Naive thymus-derived CD4-positive, alpha-beta T cell (primary cell): ENCODE measurements around the gene LRMDA. TPM values are rescaled to one million over a fixed set of nuclear protein-coding genes. Genes with fewer than 3 reads are reported as not detected.

Source experiments
- ATAC-seq: fragments of 150-1000 bp; cut with Tn5 transposase; 2 replicates; pipeline ENCODE4 v1.10.0; 2021; ENCODE audit warnings: mild to moderate bottlenecking, moderate library complexity
- CTCF ChIA-PET: fragments of 350-600 bp; sonication (Branson Sonifier 250); formaldehyde crosslinking; loops from one replicate; lab custom pipeline; 2021; ENCODE audit warnings: antibody characterized with exemption; lab: Charles Lee
- POLR2A ChIA-PET: fragments of 350-600 bp; sonication (Branson Sonifier 250); formaldehyde crosslinking; loops from one replicate; lab custom pipeline; 2021; ENCODE audit warnings: antibody characterized with exemption, inconsistent platforms; lab: Charles Lee
- DNase-seq, 9 donors: peaks; one replicate each; pipeline versions ENCODE4 v3.0.0 to v3.0.0-alpha.2; 2020 to 2022; ENCODE audit warnings: mixed read lengths in 1 of 9
- H3K27ac ChIP-seq: one replicate; pipeline ENCODE4 v1.7.0; 2013; ENCODE audit warnings: mild to moderate bottlenecking, low read depth, low read length, moderate library complexity
- H3K27me3 ChIP-seq, 2 donors: one replicate each; pipeline ENCODE4 v1.7.0; 2013; ENCODE audit warnings: low read length in 2 of 2, mild to moderate bottlenecking in 2 of 2, moderate library complexity in 2 of 2; ENCODE audit not compliant: control insufficient read depth in 2 of 2, insufficient read depth in 2 of 2
- H3K36me3 ChIP-seq, 3 experiments: 1 replicate in 2 of 3; 2 replicates in 1 of 3; pipeline ENCODE4 v1.7.0; 2013; ENCODE audit warnings: low read length in 3 of 3, mild to moderate bottlenecking in 3 of 3, moderate library complexity in 1 of 3; ENCODE audit not compliant: insufficient read depth in 3 of 3, control insufficient read depth in 2 of 3
- H3K4me1 ChIP-seq, 2 donors: one replicate each; pipeline ENCODE4 v1.7.0; 2013; ENCODE audit warnings: low read length in 2 of 2, mild to moderate bottlenecking in 2 of 2, moderate library complexity in 1 of 2; ENCODE audit not compliant: control insufficient read depth in 2 of 2, insufficient read depth in 2 of 2
- H3K4me3 ChIP-seq: 2 replicates; pipeline ENCODE4 v1.7.0; 2013; ENCODE audit warnings: mild to moderate bottlenecking, low read length
- H3K9me3 ChIP-seq, 3 experiments: 1 replicate in 2 of 3; 2 replicates in 1 of 3; pipeline ENCODE4 v1.7.0; 2013; ENCODE audit warnings: low read length in 3 of 3; ENCODE audit not compliant: control insufficient read depth in 2 of 3
- H3K27ac Mint-ChIP-seq, 9 donors: one replicate each; pipeline ENCODE4 v1.8.0; 2020 to 2022; ENCODE audit warnings: mixed read lengths in 9 of 9, mild to moderate bottlenecking in 8 of 9, moderate library complexity in 5 of 9, inconsistent platforms in 2 of 9
- H3K27me3 Mint-ChIP-seq, 5 donors: one replicate each; pipeline ENCODE4 v1.8.0; 2021 to 2022; ENCODE audit warnings: mixed read lengths in 5 of 5, mild to moderate bottlenecking in 1 of 5
- H3K36me3 Mint-ChIP-seq, 5 donors: one replicate each; pipeline ENCODE4 v1.8.0; 2020 to 2022; ENCODE audit warnings: mixed read lengths in 5 of 5, mild to moderate bottlenecking in 3 of 5, inconsistent platforms in 1 of 5
- H3K4me1 Mint-ChIP-seq, 7 donors: one replicate each; pipeline ENCODE4 v1.8.0; 2020 to 2022; ENCODE audit warnings: mixed read lengths in 7 of 7, mild to moderate bottlenecking in 3 of 7, inconsistent platforms in 1 of 7
- H3K4me3 Mint-ChIP-seq, 10 donors: one replicate each; pipeline ENCODE4 v1.8.0; 2020 to 2022; ENCODE audit warnings: mild to moderate bottlenecking in 10 of 10, mixed read lengths in 10 of 10, moderate library complexity in 6 of 10, inconsistent platforms in 2 of 10
- H3K9me3 Mint-ChIP-seq, 11 donors: one replicate each; pipeline ENCODE4 v1.8.0; 2020 to 2022; ENCODE audit warnings: mixed read lengths in 11 of 11, mild to moderate bottlenecking in 4 of 11, inconsistent platforms in 1 of 11, moderate library complexity in 1 of 11
- intact Hi-C, 2 donors: fragments of 100-400 bp; cut with micrococcal nuclease; formaldehyde crosslinking; loops; one replicate each; pipeline ENCODE4 v1.15.1; 2023
- polyA plus RNA-seq, 2 donors: library from polyadenylated mRNA; unstranded; fragments of 300-500 nt; fragmentation: Illumina TruSeq; gene quantifications; one replicate each; pipeline ENCODE4 v1.2.3, GENCODE V29; 2021
- total RNA-seq, 6 experiments: library from RNA in 5 of 6; stranded (reverse) in 5 of 6; gene quantifications; 1 replicate in 5 of 6; 2 replicates in 1 of 6; pipeline ENCODE4 v1.2.3 and lab custom pipeline; 2021 to 2026

The LRMDA gene
- total and polyA plus RNA-seq, 7 experiments from 2014 or later: 0.57 to 14.9 (median 3.0) TPM; not detected in 4

DNA sequence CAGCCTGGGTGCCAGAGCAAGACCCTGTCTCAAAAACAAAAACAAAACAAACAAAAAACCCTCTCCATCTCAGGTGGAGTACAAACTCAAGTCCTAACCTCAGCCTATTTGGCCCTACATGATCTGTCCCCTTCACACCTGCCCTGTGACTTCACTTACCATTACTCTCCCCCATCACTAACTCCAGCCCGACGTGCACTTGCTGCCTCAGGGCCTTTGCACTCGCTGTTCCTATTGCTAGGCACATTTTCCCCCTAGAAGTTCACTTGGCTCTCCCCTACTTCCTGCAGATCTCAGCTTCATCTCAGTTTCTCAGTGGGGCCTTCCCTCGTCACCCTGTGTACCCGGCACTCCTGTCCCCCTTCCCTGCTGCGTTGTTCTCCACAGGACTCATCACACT, 8.5 kb upstream of the LRMDA start:
- Histone ChIP-seq H3K27ac (no peak overlapping the region), H3K27me3 (no peaks in the 10 kb centered on the region), H3K36me3 (no peaks in the 10 kb centered on the region), H3K4me1 (no peaks in the 10 kb centered on the region), H3K4me3 (no peak overlapping the region), H3K9me3 (no peaks in the 10 kb centered on the region)
- H3K4me3 Mint-ChIP-seq: no peak overlapping the region
- H3K4me1 Mint-ChIP-seq: no peaks in the 10 kb centered on the region
- ChIA-PET CTCF (no interaction called here), POLR2A (no interaction called here)
- peaks cover 4 to 24% (median 9%) of the 10 kb centered on the region in 5 donors for H3K27me3 Mint-ChIP-seq
- no peak overlapping the region for H3K27ac Mint-ChIP-seq
- intact Hi-C loops: no loop called here
- no peak for DNase-seq
- peaks cover 0 to 3% (median 0%) of the 10 kb centered on the region in 11 donors for H3K9me3 Mint-ChIP-seq
- H3K36me3 Mint-ChIP-seq: no peaks in the 10 kb centered on the region
- no peak for ATAC-seq

DNA sequence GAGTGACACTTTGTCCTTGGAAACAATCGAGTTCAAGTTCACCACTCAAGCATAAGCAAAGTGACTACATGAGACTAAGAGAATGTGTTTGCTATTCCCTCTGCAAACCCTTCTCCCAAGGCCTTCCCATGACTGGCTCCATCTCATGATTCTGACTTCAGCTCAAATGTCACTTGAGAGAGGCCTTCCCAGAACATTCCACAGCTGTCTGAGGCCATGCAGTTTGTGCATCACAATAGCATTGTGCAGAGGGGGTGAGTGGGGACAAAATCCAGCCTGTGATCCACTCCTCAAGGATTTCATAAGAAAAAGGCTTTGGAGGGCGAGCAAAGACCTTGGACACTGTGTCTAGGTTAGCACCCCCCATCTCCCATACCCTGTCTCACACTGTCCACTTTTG, 6.9 kb upstream of the LRMDA start:
- Mint-ChIP-seq H3K4me1 (peaks cover 0 to 2% (median 0%) of the 10 kb centered on the region in 7 donors), H3K4me3 (no peak overlapping the region), H3K27ac (no peak overlapping the region), H3K27me3 (peaks cover 7 to 25% (median 21%) of the 10 kb centered on the region in 5 donors), H3K9me3 (peaks cover 0 to 3% (median 0%) of the 10 kb centered on the region in 11 donors), H3K36me3 (no peaks in the 10 kb centered on the region)
- no peaks in the 10 kb centered on the region for H3K9me3 ChIP-seq
- intact Hi-C loops: no loop called here
- ChIA-PET CTCF (no interaction called here), POLR2A (no interaction called here)
- H3K27ac ChIP-seq: no peak overlapping the region
- no peaks in the 10 kb centered on the region for H3K4me1 ChIP-seq
- ATAC-seq: no peak
- H3K36me3 ChIP-seq: no peaks in the 10 kb centered on the region
- H3K27me3 ChIP-seq: no peaks in the 10 kb centered on the region
- DNase-seq: no peak
- H3K4me3 ChIP-seq: no peak overlapping the region

- H3K9me3 Mint-ChIP-seq: peaks cover 0 to 3% (median 0%) of the 10 kb centered on the region in 11 donors
- no peak overlapping the region for H3K27ac Mint-ChIP-seq
- no peak overlapping the region for H3K4me3 Mint-ChIP-seq
- Histone ChIP-seq H3K4me3 (no peak overlapping the region), H3K4me1 (no peaks in the 10 kb centered on the region), H3K9me3 (no peaks in the 10 kb centered on the region), H3K36me3 (no peaks in the 10 kb centered on the region), H3K27ac (no peak overlapping the region), H3K27me3 (peaks cover 0 to 2% of the 10 kb centered on the region in 2 donors)
- H3K4me1 Mint-ChIP-seq: peaks cover 0 to 4% (median 0%) of the 10 kb centered on the region in 7 donors
- ChIA-PET CTCF (no interaction called here), POLR2A (no interaction called here)
- intact Hi-C loops: no loop called here
- peaks cover 14 to 34% (median 29%) of the 10 kb centered on the region in 5 donors for H3K27me3 Mint-ChIP-seq
- ATAC-seq (no peak), DNase-seq (no peak)
- no peaks in the 10 kb centered on the region for H3K36me3 Mint-ChIP-seq
Measured at GRCh38 chr10:75425291-75426079, 5.9 kb upstream of the LRMDA start.

DNA sequence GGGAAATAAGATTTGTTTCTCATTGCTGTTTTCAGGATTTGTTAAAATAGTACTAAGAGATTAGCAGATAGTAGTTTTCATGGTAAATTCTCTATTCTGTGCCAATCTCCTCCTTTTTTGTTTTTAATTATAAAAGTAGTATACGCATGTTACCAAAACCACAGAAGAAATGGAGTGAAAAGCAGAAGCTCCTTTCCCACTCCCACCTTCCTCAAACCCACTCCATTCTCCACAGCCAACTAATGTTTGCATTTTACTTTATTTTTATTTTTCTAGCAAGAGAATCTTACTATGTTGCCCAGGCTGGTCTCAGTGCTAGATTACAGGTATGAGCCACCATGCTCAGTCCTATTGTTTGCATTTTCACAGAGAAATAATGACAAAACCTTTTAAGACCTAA, 4.5 kb upstream of the LRMDA start:
- Histone ChIP-seq H3K4me1 (no peaks in the 10 kb centered on the region), H3K27me3 (peaks cover 0 to 2% of the 10 kb centered on the region in 2 donors)

DNA sequence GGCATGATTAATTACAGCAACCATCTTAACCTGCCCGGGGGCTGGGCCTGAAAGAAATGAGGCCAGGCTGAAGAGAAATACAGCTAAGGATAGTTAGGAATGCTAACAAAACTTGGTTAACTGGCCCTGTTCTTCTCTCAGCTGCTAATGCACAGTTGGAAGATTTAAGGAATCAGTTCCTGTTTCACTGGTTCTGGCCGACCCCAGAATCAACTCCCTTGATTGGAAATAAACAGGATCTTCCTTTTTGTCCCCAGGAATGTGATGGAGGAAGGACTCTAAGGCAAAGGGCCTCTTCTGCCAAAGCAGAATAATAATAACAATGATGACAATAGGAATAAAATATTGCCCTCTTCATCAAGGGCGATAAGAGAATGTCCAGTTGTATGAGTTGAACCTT, 3.5 kb upstream of the LRMDA start:
- peaks cover 5 to 12% (median 7%) of the 10 kb centered on the region in 7 donors for H3K4me1 Mint-ChIP-seq
- Histone ChIP-seq H3K36me3 (no peaks in the 10 kb centered on the region), H3K4me3 (no peak overlapping the region), H3K27me3 (peaks cover 0 to 2% of the 10 kb centered on the region in 2 donors), H3K9me3 (no peaks in the 10 kb centered on the region), H3K27ac (no peak overlapping the region), H3K4me1 (no peaks in the 10 kb centered on the region)
- DNase-seq: no peak
- intact Hi-C loops: no loop called here
- no peak for ATAC-seq
- no peak overlapping the region for H3K4me3 Mint-ChIP-seq
- POLR2A ChIA-PET: no interaction called here
- peaks cover 0 to 2% (median 0%) of the 10 kb centered on the region in 11 donors for H3K9me3 Mint-ChIP-seq
- peaks cover 29 to 44% (median 40%) of the 10 kb centered on the region in 5 donors for H3K27me3 Mint-ChIP-seq
- no peaks in the 10 kb centered on the region for H3K36me3 Mint-ChIP-seq
- CTCF ChIA-PET: no interaction called here
- H3K27ac Mint-ChIP-seq: no peak overlapping the region

More for the DNA sequence above, 4.5 kb upstream of the LRMDA start:
- no peak overlapping the region for H3K4me3 ChIP-seq
- DNase-seq (no peak), ATAC-seq (no peak)
- intact Hi-C loops: no loop called here
- no peaks in the 10 kb centered on the region for H3K9me3 ChIP-seq
- Mint-ChIP-seq H3K27me3 (peaks cover 18 to 37% (median 35%) of the 10 kb centered on the region in 5 donors), H3K4me3 (no peak overlapping the region), H3K4me1 (peaks cover 2 to 7% (median 2%) of the 10 kb centered on the region in 7 donors), H3K36me3 (no peaks in the 10 kb centered on the region), H3K9me3 (peaks cover 0 to 3% (median 0%) of the 10 kb centered on the region in 11 donors), H3K27ac (no peak overlapping the region)
- ChIA-PET CTCF (interaction anchor here (0.6 kb wide), 1 partner anchor 13 kb away, joined by 3 read pairs; no protein-coding TSS in a partner anchor), POLR2A (no interaction called here)
- H3K27ac ChIP-seq: no peak overlapping the region
- H3K36me3 ChIP-seq: no peaks in the 10 kb centered on the region

GRCh38 chr10:75428434-75429158, 2.8 kb upstream of the LRMDA start:
- Mint-ChIP-seq H3K9me3 (no peaks in the 10 kb centered on the region), H3K4me3 (no peak overlapping the region), H3K27me3 (peaks cover 30 to 45% (median 44%) of the 10 kb centered on the region in 5 donors), H3K4me1 (peaks cover 5 to 12% (median 7%) of the 10 kb centered on the region in 7 donors), H3K36me3 (no peaks in the 10 kb centered on the region), H3K27ac (peak overlapping the region in 1 of 9 donors; percentile 3)
- Histone ChIP-seq H3K27me3 (peaks cover 0 to 2% of the 10 kb centered on the region in 2 donors), H3K4me1 (no peaks in the 10 kb centered on the region), H3K36me3 (no peaks in the 10 kb centered on the region), H3K4me3 (no peak overlapping the region), H3K9me3 (no peaks in the 10 kb centered on the region), H3K27ac (no peak overlapping the region)
- CTCF ChIA-PET: no interaction called here
- intact Hi-C loops: no loop called here
- no peak for DNase-seq
- ATAC-seq: peak; percentile 66
- POLR2A ChIA-PET: no interaction called here
